ENCODE data around the gene BAIAP2. TPM values are rescaled to one million over a fixed set of nuclear protein-coding genes. Genes with fewer than 3 reads are reported as not detected.

The BAIAP2 gene
- total and polyA plus RNA-seq, 2 donors (not counting 1 experiment from before 2014, with no cell fraction given), result 1.3 to 12.0 TPM

DNA sequence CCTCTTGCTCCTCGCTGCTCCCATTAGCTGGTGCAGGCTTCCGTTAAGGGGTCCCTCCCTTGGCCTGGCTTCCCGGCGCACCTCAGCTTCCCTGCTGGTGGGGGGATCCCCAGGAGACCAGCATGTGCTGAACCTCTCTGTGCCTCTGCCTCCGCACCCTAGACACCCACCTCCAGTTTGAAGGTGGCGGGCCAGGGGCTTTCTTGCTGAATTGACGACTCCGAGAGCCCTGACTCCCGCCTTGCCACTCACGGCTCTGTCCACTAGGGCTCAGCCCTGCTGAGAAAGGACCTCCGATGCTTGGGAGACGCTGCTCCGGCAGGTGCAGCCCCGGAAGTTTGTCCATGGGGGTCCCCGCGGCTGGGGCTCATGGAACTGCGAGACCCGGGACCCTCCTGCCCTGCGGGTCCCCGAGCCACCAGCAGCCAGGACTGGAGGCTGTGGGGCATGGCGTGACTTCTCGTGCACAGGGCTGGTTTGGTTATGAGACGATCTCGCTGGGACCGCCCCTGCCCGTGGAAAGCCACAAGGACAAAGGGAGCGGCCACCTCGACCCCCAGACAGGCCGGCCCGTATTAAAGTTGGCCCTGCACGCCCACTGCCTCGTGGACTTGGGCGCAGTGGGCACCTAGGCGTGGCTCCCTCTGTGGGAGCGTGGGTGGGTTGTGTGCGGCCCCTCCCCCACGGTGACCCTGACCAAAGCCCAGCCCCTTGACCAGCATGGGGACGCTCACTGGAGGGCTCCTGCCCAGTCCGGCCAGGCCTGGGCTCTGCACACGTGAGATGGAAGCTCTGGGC, 35.2 kb upstream of the BAIAP2 start:
- no peak for ATAC-seq (ENCODE audit: low read depth)
- H3K27me3 Mint-ChIP-seq, result peaks cover 15% of the 10 kb centered on the region
- 98% methylated on average over 35 of the region's 40 CpGs for WGBS (ENCODE audit: insufficient coverage)
- Histone ChIP-seq H4K20me1 (ENCODE audit: control insufficient read depth, insufficient read depth, low read length, poor library complexity, severe bottlenecking) (no peaks in the 10 kb centered on the region), H3K27me3 (replicated peaks in 1 of 4; ENCODE audit: control extremely low read depth in 1 of 4, control insufficient read depth in 3 of 4, insufficient read depth in 4 of 4, low read length in 3 of 4) (peaks cover 0 to 19% (median 8%) of the 10 kb centered on the region in 4 experiments), H3K9me3 (ENCODE audit: control extremely low read depth in 1 of 3, control insufficient read depth in 2 of 3, insufficient read depth in 1 of 3, low read length in 2 of 3) (peaks cover 0 to 4% (median 0%) of the 10 kb centered on the region in 3 donors), H3K27ac (ENCODE audit: low read length in 2 of 2) (no peak overlapping the region), H3K4me2 (replicated peaks; ENCODE audit: low read depth, low read length, poor library complexity, severe bottlenecking) (no peak overlapping the region), H3K4me3 (ENCODE audit: control extremely low read depth in 1 of 5, extremely low read depth in 1 of 5, insufficient read depth in 1 of 5, low read depth in 2 of 5, low read length in 4 of 5) (no peak overlapping the region), H3K9ac (ENCODE audit: low read length) (no peak overlapping the region), H3K36me3 (replicated peaks in 1 of 2; ENCODE audit: control extremely low read depth in 1 of 2, control insufficient read depth in 1 of 2, extremely low read depth in 1 of 2, insufficient read depth in 2 of 2, low read length in 1 of 2) (peaks cover 0 to 43% of the 10 kb centered on the region in 2 experiments), H3K4me1 (ENCODE audit: control insufficient read depth in 2 of 2, insufficient read depth in 2 of 2, low read length in 2 of 2) (peaks cover 10% of the 10 kb centered on the region in 2 donors), H2AFZ (ENCODE audit: insufficient read depth, low read depth, low read length, poor library complexity, severe bottlenecking) (no peak overlapping the region), H3K79me2 (ENCODE audit: control insufficient read depth, insufficient read depth, low read length) (no peaks in the 10 kb centered on the region)
- no peaks in the 10 kb centered on the region for H3K9me3 Mint-ChIP-seq (ENCODE audit: insufficient read depth)
- peaks cover 9% of the 10 kb centered on the region for H3K4me1 Mint-ChIP-seq
- intact Hi-C loops (cut with micrococcal nuclease), result no loop called here
- peak; percentile 13 for DNase-seq
- no peak overlapping the region for H3K4me3 Mint-ChIP-seq
- TF ChIP-seq EZH2 (IDR thresholded peaks at IDR 0.05; ENCODE audit: borderline replicate concordance, insufficient read depth, low read depth, low read length, poor library complexity, severe bottlenecking), result no peak
- TF ChIP-seq, protein P1, sequence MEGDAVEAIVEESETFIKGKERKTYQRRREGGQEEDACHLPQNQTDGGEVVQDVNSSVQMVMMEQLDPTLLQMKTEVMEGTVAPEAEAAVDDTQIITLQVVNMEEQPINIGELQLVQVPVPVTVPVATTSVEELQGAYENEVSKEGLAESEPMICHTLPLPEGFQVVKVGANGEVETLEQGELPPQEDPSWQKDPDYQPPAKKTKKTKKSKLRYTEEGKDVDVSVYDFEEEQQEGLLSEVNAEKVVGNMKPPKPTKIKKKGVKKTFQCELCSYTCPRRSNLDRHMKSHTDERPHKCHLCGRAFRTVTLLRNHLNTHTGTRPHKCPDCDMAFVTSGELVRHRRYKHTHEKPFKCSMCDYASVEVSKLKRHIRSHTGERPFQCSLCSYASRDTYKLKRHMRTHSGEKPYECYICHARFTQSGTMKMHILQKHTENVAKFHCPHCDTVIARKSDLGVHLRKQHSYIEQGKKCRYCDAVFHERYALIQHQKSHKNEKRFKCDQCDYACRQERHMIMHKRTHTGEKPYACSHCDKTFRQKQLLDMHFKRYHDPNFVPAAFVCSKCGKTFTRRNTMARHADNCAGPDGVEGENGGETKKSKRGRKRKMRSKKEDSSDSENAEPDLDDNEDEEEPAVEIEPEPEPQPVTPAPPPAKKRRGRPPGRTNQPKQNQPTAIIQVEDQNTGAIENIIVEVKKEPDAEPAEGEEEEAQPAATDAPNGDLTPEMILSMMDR (IDR thresholded peaks at IDR 0.05), result no peak
- no peak overlapping the region for H3K27ac Mint-ChIP-seq
- ChIA-PET CTCF (no interaction called here), POLR2A (no interaction called here)

DNA sequence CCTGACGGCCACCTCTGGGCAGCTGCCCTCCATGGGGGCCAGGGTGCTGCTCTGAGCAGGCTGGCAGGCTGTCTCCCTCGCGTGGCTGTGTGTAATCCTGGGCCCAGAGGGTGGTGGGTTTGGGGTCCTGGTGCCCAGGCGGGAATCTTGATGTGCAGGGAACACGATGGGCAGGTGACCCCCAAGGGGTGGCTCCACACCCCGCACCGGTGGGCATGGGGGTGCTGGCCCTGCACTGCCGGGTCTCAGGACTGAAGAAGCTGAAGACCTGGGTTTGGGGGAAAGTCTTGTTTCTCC, 34.7 kb upstream of the BAIAP2 start:
- ChIA-PET CTCF (no interaction called here), POLR2A (no interaction called here)
- Mint-ChIP-seq H3K27me3 (peaks cover 18% of the 10 kb centered on the region), H3K4me1 (peaks cover 11% of the 10 kb centered on the region), H3K27ac (no peak overlapping the region), H3K9me3 (ENCODE audit: insufficient read depth) (no peaks in the 10 kb centered on the region), H3K4me3 (no peak overlapping the region)
- Histone ChIP-seq H3K4me2 (replicated peaks; ENCODE audit: low read depth, low read length, poor library complexity, severe bottlenecking) (no peak overlapping the region), H3K9ac (ENCODE audit: low read length) (no peak overlapping the region), H3K4me1 (ENCODE audit: control insufficient read depth in 2 of 2, insufficient read depth in 2 of 2, low read length in 2 of 2) (peaks cover 12 to 13% of the 10 kb centered on the region in 2 donors), H3K79me2 (ENCODE audit: control insufficient read depth, insufficient read depth, low read length) (no peaks in the 10 kb centered on the region), H3K36me3 (replicated peaks in 1 of 2; ENCODE audit: control extremely low read depth in 1 of 2, control insufficient read depth in 1 of 2, extremely low read depth in 1 of 2, insufficient read depth in 2 of 2, low read length in 1 of 2) (peaks cover 0 to 40% of the 10 kb centered on the region in 2 experiments), H3K27me3 (replicated peaks in 1 of 4; ENCODE audit: control extremely low read depth in 1 of 4, control insufficient read depth in 3 of 4, insufficient read depth in 4 of 4, low read length in 3 of 4) (peaks cover 0 to 25% (median 10%) of the 10 kb centered on the region in 4 experiments), H3K4me3 (ENCODE audit: control extremely low read depth in 1 of 5, extremely low read depth in 1 of 5, insufficient read depth in 1 of 5, low read depth in 2 of 5, low read length in 4 of 5) (no peak overlapping the region), H3K27ac (ENCODE audit: low read length in 2 of 2) (no peak overlapping the region), H3K9me3 (ENCODE audit: control extremely low read depth in 1 of 3, control insufficient read depth in 2 of 3, insufficient read depth in 1 of 3, low read length in 2 of 3) (peaks cover 0 to 6% (median 0%) of the 10 kb centered on the region in 3 donors), H4K20me1 (ENCODE audit: control insufficient read depth, insufficient read depth, low read length, poor library complexity, severe bottlenecking) (no peaks in the 10 kb centered on the region), H2AFZ (ENCODE audit: insufficient read depth, low read depth, low read length, poor library complexity, severe bottlenecking) (no peak overlapping the region)
- intact Hi-C loops (cut with micrococcal nuclease), result no loop called here
- ATAC-seq (ENCODE audit: low read depth) (no peak), DNase-seq (peak; percentile 11)
- no peak for TF ChIP-seq EZH2 (IDR thresholded peaks at IDR 0.05; ENCODE audit: borderline replicate concordance, insufficient read depth, low read depth, low read length, poor library complexity, severe bottlenecking)
- TF ChIP-seq, protein P1 (IDR thresholded peaks at IDR 0.05), result no peak
- 98% methylated on average over 8 of the region's 8 CpGs for WGBS (ENCODE audit: insufficient coverage)
